ENCODE results near the gene ADCY5. TPM values are rescaled to one million over a fixed set of nuclear protein-coding genes. Genes with fewer than 3 reads are reported as not detected.
A peak's percentile ranks its signal among the peaks of the same experiment; 100 is the strongest.
"Not testable (repeated sequence)": the region's sequence is repeated elsewhere in the genome, so short reads cannot be mapped to it uniquely, and the experiment has no call there.

The ADCY5 gene
- total RNA-seq (not detected), polyA plus RNA-seq (under 1 TPM in 1 of 2 donors, not detected in 1; 0.07 TPM), total RNA-seq (not detected)

- H3K4me3 ChIP-seq (ENCODE audit: low read length): peak within 1 kb of the TSS; percentile 46
- ChIA-PET POLR2A (no interaction called here), CTCF (interaction anchor here (1.1 kb wide), 1 partner anchor 114 kb away, joined by 3 read pairs; no protein-coding TSS in a partner anchor)
- Mint-ChIP-seq H3K4me3 (peak within 1 kb of the TSS in 9 of 10 donors; percentile 2 to 71 (median 32)), H3K9me3 (peaks cover 0 to 2% (median 0%) of the 10 kb centered on the region in 11 donors), H3K4me1 (peaks cover 0 to 17% (median 5%) of the 10 kb centered on the region in 7 donors), H3K36me3 (peaks cover 0 to 4% (median 0%) of the 10 kb centered on the region in 5 donors), H3K27ac (no peak within 1 kb of the TSS), H3K27me3 (peaks cover 52 to 68% (median 59%) of the 10 kb centered on the region in 5 donors)
- DNase-seq: peak in 1 of 9 donors; percentile 10
- ATAC-seq: peak; percentile 10
- H3K36me3 ChIP-seq (ENCODE audit: control insufficient read depth in 2 of 3, insufficient read depth in 3 of 3, low read length in 3 of 3): no peaks in the 10 kb centered on the region
- no peaks in the 10 kb centered on the region for H3K4me1 ChIP-seq (ENCODE audit: control insufficient read depth in 2 of 2, insufficient read depth in 2 of 2, low read length in 2 of 2)
- H3K27ac ChIP-seq (ENCODE audit: low read depth, low read length): no peak within 1 kb of the TSS
- intact Hi-C loops (cut with micrococcal nuclease): loop anchor here (1.0 to 2.0 kb wide), 3 partner anchors 41 to 111 kb away; no protein-coding TSS in a partner anchor
- H3K27me3 ChIP-seq (ENCODE audit: control insufficient read depth in 2 of 2, insufficient read depth in 2 of 2, low read length in 2 of 2): no peaks in the 10 kb centered on the region
- H3K9me3 ChIP-seq (ENCODE audit: control insufficient read depth in 2 of 3, low read length in 3 of 3): no peaks in the 10 kb centered on the region
Measured at GRCh38 chr3:123448536-123449101, at the start of gene ADCY5. Gene ADCY5 (minus strand): TSS chr3:123449090. CDS start chr3:123448545, 545 bp downstream.

- POLR2A ChIA-PET: no interaction called here
- ATAC-seq: no peak
Measured at GRCh38 chr3:123493912-123494311, 45.0 kb upstream of the ADCY5 start.

GRCh38 chr3:123491966-123492587, 43.2 kb upstream of the ADCY5 start:
- ATAC-seq: peak; percentile 31
- H3K36me3 Mint-ChIP-seq: peaks cover 2 to 38% (median 13%) of the 10 kb centered on the region in 5 donors
- CTCF ChIA-PET: interaction anchor here (0.6 kb wide), 1 partner anchor 27 kb away, joined by 5 read pairs; no protein-coding TSS in a partner anchor
- no peak overlapping the region for H3K27ac Mint-ChIP-seq
- Histone ChIP-seq H3K4me3 (ENCODE audit: low read length) (no peak overlapping the region), H3K4me1 (ENCODE audit: control insufficient read depth in 2 of 2, insufficient read depth in 2 of 2, low read length in 2 of 2) (peaks cover 0 to 11% of the 10 kb centered on the region in 2 donors), H3K9me3 (ENCODE audit: control insufficient read depth in 2 of 3, low read length in 3 of 3) (no peaks in the 10 kb centered on the region), H3K27ac (ENCODE audit: low read depth, low read length) (no peak overlapping the region), H3K27me3 (ENCODE audit: control insufficient read depth in 2 of 2, insufficient read depth in 2 of 2, low read length in 2 of 2) (no peaks in the 10 kb centered on the region), H3K36me3 (ENCODE audit: control insufficient read depth in 2 of 3, insufficient read depth in 3 of 3, low read length in 3 of 3) (peaks cover 0 to 24% (median 0%) of the 10 kb centered on the region in 3 experiments)
- H3K4me3 Mint-ChIP-seq: no peak overlapping the region
- no peaks in the 10 kb centered on the region for H3K9me3 Mint-ChIP-seq
- peaks cover 0 to 2% (median 0%) of the 10 kb centered on the region in 7 donors for H3K4me1 Mint-ChIP-seq
- intact Hi-C loops (cut with micrococcal nuclease): no loop called here
- no peak for DNase-seq
- POLR2A ChIA-PET: interaction anchor here (0.7 kb wide), 1 partner anchor 699 kb away, joined by 3 read pairs; the partner anchor contains the start of gene HSPBAP1
- H3K27me3 Mint-ChIP-seq: no peaks in the 10 kb centered on the region

More at GRCh38 chr3:123493912-123494311, 45.0 kb upstream of the ADCY5 start:
- Histone ChIP-seq H3K27me3 (ENCODE audit: control insufficient read depth in 2 of 2, insufficient read depth in 2 of 2, low read length in 2 of 2) (no peaks in the 10 kb centered on the region), H3K4me1 (ENCODE audit: control insufficient read depth in 2 of 2, insufficient read depth in 2 of 2, low read length in 2 of 2) (peaks cover 0 to 11% of the 10 kb centered on the region in 2 donors), H3K4me3 (ENCODE audit: low read length) (no peak overlapping the region), H3K27ac (ENCODE audit: low read depth, low read length) (no peak overlapping the region), H3K36me3 (ENCODE audit: control insufficient read depth in 2 of 3, insufficient read depth in 3 of 3, low read length in 3 of 3) (peaks cover 0 to 41% (median 4%) of the 10 kb centered on the region in 3 experiments), H3K9me3 (ENCODE audit: control insufficient read depth in 2 of 3, low read length in 3 of 3) (no peaks in the 10 kb centered on the region)
- CTCF ChIA-PET: interaction anchor here (0.5 kb wide), 1 partner anchor 1107 kb away, joined by 4 read pairs; no protein-coding TSS in a partner anchor
- Mint-ChIP-seq H3K27me3 (no peaks in the 10 kb centered on the region), H3K36me3 (peaks cover 3 to 53% (median 16%) of the 10 kb centered on the region in 5 donors), H3K4me3 (no peak overlapping the region), H3K4me1 (peaks cover 0 to 2% (median 0%) of the 10 kb centered on the region in 7 donors), H3K9me3 (no peaks in the 10 kb centered on the region), H3K27ac (no peak overlapping the region)
- DNase-seq: no peak
- intact Hi-C loops (cut with micrococcal nuclease): no loop called here

- no peaks in the 10 kb centered on the region for H3K9me3 ChIP-seq (ENCODE audit: control insufficient read depth in 2 of 3, low read length in 3 of 3)
- no peak overlapping the region for H3K4me3 ChIP-seq (ENCODE audit: low read length)
- H3K27me3 Mint-ChIP-seq: peaks cover 0 to 5% (median 0%) of the 10 kb centered on the region in 5 donors
- H3K27me3 ChIP-seq (ENCODE audit: control insufficient read depth in 2 of 2, insufficient read depth in 2 of 2, low read length in 2 of 2): no peaks in the 10 kb centered on the region
- DNase-seq (peak in 5 of 9 donors; percentile 4 to 46 (median 11)), ATAC-seq (peak; percentile 52)
- no peak overlapping the region for H3K27ac ChIP-seq (ENCODE audit: low read depth, low read length)
- peaks cover 0 to 2% (median 0%) of the 10 kb centered on the region in 7 donors for H3K4me1 Mint-ChIP-seq
- intact Hi-C loops (cut with micrococcal nuclease): loop anchor here (1.0 to 2.0 kb wide), 4 partner anchors 41 to 1943 kb away; no protein-coding TSS in a partner anchor
- H3K4me3 Mint-ChIP-seq: no peak overlapping the region
- no peaks in the 10 kb centered on the region for H3K9me3 Mint-ChIP-seq
- CTCF ChIA-PET: no interaction called here
- peaks cover 0 to 11% (median 0%) of the 10 kb centered on the region in 3 experiments for H3K36me3 ChIP-seq (ENCODE audit: control insufficient read depth in 2 of 3, insufficient read depth in 3 of 3, low read length in 3 of 3)
- peaks cover 0 to 11% of the 10 kb centered on the region in 2 donors for H3K4me1 ChIP-seq (ENCODE audit: control insufficient read depth in 2 of 2, insufficient read depth in 2 of 2, low read length in 2 of 2)
- POLR2A ChIA-PET: no interaction called here
- peaks cover 2 to 20% (median 6%) of the 10 kb centered on the region in 5 donors for H3K36me3 Mint-ChIP-seq
- peak overlapping the region in 2 of 9 donors; percentile 2 to 29 for H3K27ac Mint-ChIP-seq
Measured at GRCh38 chr3:123489400-123490004, 40.6 kb upstream of the ADCY5 start.

DNA sequence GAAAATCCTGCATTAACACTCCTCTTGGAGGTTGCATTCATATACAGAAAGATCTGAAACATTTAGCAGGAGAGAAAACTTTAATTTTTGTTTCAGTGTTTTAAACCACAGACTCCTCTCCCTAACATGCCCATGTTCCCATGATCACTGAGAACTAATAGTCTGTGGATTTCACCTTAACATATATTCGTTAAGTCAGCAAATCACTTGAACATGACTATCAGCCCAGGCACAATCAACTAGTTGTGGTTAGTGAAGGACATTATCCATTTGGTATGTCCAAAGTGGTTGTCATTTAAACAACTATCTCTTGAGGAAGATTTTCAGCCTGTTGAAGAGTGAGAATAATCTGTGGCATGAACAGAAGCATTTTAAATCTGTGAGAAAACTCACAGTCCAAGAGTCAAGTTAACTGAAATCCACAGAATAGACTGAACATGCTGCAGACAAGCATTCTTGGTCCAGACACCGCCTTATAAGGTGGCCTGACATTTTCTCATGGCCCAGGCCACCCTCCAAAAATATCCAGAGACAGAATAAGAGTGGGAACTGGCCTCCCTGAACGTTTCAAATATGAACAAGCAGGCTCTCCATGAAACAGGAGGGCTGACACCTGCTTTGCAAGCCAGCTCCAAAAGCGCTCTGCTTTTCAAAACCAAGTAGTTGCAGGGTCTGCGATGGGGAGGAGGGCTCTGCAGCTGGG, 39.9 kb upstream of the ADCY5 start:
- DNase-seq: no peak
- Histone ChIP-seq H3K36me3 (ENCODE audit: control insufficient read depth in 2 of 3, insufficient read depth in 3 of 3, low read length in 3 of 3) (peaks cover 0 to 10% (median 0%) of the 10 kb centered on the region in 3 experiments), H3K4me3 (ENCODE audit: low read length) (no peak overlapping the region), H3K27ac (ENCODE audit: low read depth, low read length) (no peak overlapping the region), H3K9me3 (ENCODE audit: control insufficient read depth in 2 of 3, low read length in 3 of 3) (no peaks in the 10 kb centered on the region), H3K4me1 (ENCODE audit: control insufficient read depth in 2 of 2, insufficient read depth in 2 of 2, low read length in 2 of 2) (peaks cover 0 to 11% of the 10 kb centered on the region in 2 donors), H3K27me3 (ENCODE audit: control insufficient read depth in 2 of 2, insufficient read depth in 2 of 2, low read length in 2 of 2) (no peaks in the 10 kb centered on the region)
- CTCF ChIA-PET: no interaction called here
- Mint-ChIP-seq H3K4me1 (peaks cover 0 to 2% (median 0%) of the 10 kb centered on the region in 7 donors), H3K9me3 (no peaks in the 10 kb centered on the region), H3K4me3 (no peak overlapping the region), H3K36me3 (peaks cover 2 to 14% (median 3%) of the 10 kb centered on the region in 5 donors), H3K27ac (peak overlapping the region in 1 of 9 donors; percentile 28), H3K27me3 (peaks cover 0 to 5% (median 0%) of the 10 kb centered on the region in 5 donors)
- ATAC-seq: no peak
- intact Hi-C loops (cut with micrococcal nuclease): loop anchor here (1.0 to 2.0 kb wide), 4 partner anchors 40 to 1942 kb away; no protein-coding TSS in a partner anchor
- POLR2A ChIA-PET: no interaction called here

- intact Hi-C loops (cut with micrococcal nuclease); ATAC-seq; H3K4me3 Mint-ChIP-seq; H3K9me3 ChIP-seq (ENCODE audit: control insufficient read depth in 2 of 3, low read length in 3 of 3); H3K4me1 ChIP-seq (ENCODE audit: control insufficient read depth in 2 of 2, insufficient read depth in 2 of 2, low read length in 2 of 2); DNase-seq; H3K27me3 ChIP-seq (ENCODE audit: control insufficient read depth in 2 of 2, insufficient read depth in 2 of 2, low read length in 2 of 2); H3K4me3 ChIP-seq (ENCODE audit: low read length); POLR2A ChIA-PET; H3K27me3 Mint-ChIP-seq; H3K27ac ChIP-seq (ENCODE audit: low read depth, low read length); H3K36me3 ChIP-seq (ENCODE audit: control insufficient read depth in 2 of 3, insufficient read depth in 3 of 3, low read length in 3 of 3); CTCF ChIA-PET; H3K9me3 Mint-ChIP-seq; H3K36me3 Mint-ChIP-seq; H3K4me1 Mint-ChIP-seq: not testable (repeated sequence)
- peak overlapping the region in 2 of 9 donors; percentile 16 to 33 for H3K27ac Mint-ChIP-seq
Measured at GRCh38 chr3:123487063-123487462, 38.2 kb upstream of the ADCY5 start.

All from naive thymus-derived CD4-positive, alpha-beta T cell (primary cell).